ENCODE measurements around the gene TSPEAR.

GRCh38 chr21:44706026-44706705, 5.2 kb downstream of the TSPEAR start:
- TF ChIP-seq CTCF (conservative IDR thresholded peaks at IDR 0.05 in 1 of 2, IDR thresholded peaks at IDR 0.05 in 1 of 2; ENCODE audit: low read depth in 1 of 2, low read length in 2 of 2): no peak
- TF ChIP-seq EZH2 (IDR thresholded peaks at IDR 0.05; ENCODE audit: low read length, missing control alignments): peak; percentile 20

All from fibroblast of lung (primary cell).